HepG2 (cell line): ENCODE data around the gene PDIA6. TPM values are rescaled to one million over a fixed set of nuclear protein-coding genes. Genes with fewer than 3 reads are reported as not detected.
A peak's percentile ranks its signal among the peaks of the same experiment; 100 is the strongest.

Experiments
- ARID4A ChIP-seq: sonication (generic); formaldehyde crosslinking; IDR thresholded peaks from 2 replicates; pipeline ENCODE4 v1.5.0; 2020; ENCODE audit warnings: mild to moderate bottlenecking, missing genetic modification reagents, borderline replicate concordance
- DNMT1 ChIP-seq: sonication (generic); formaldehyde crosslinking; IDR thresholded peaks from 2 replicates; pipeline ENCODE4 v1.5.1; 2020; ENCODE audit warnings: mild to moderate bottlenecking, missing genetic modification reagents
- ETS1 ChIP-seq: sonication (generic); formaldehyde crosslinking; IDR thresholded peaks from 2 replicates; pipeline ENCODE4 v1.4.0; 2020; ENCODE audit warnings: missing genetic modification reagents
- GMEB1 ChIP-seq: sonication (generic); formaldehyde crosslinking; IDR thresholded peaks from 2 replicates; pipeline ENCODE4 v1.5.1; 2020; ENCODE audit warnings: missing genetic modification reagents, mild to moderate bottlenecking, borderline replicate concordance
- HNRNPH1 ChIP-seq: fragments of 200-400 bp; formaldehyde crosslinking; optimal IDR thresholded peaks from 2 replicates; pipeline ENCODE3; 2017; ENCODE audit warnings: mild to moderate bottlenecking, low read depth, low read length
- IRF1 ChIP-seq: sonication (generic); formaldehyde crosslinking; IDR thresholded peaks from 2 replicates; pipeline ENCODE4 v1.4.0; 2020; ENCODE audit warnings: low read depth, mild to moderate bottlenecking, missing genetic modification reagents
- KMT2A ChIP-seq: sonication (generic); formaldehyde crosslinking; IDR thresholded peaks from 2 replicates; pipeline ENCODE4 v1.4.0; 2020; ENCODE audit warnings: missing genetic modification reagents
- MXD1 ChIP-seq: sonication (generic); formaldehyde crosslinking; IDR thresholded peaks from 2 replicates; pipeline ENCODE4 v1.4.0; 2020; ENCODE audit warnings: mild to moderate bottlenecking, missing genetic modification reagents
- NFKB2 ChIP-seq: sonication (generic); formaldehyde crosslinking; IDR thresholded peaks from 2 replicates; pipeline ENCODE4 v1.4.0; 2020; ENCODE audit warnings: missing genetic modification reagents, borderline replicate concordance
- NONO ChIP-seq, 2 experiments: fragments of 450-650 bp in 1 of 2; sonication (generic) in 1 of 2; formaldehyde crosslinking in 1 of 2; IDR thresholded peaks in 1 of 2; conservative IDR thresholded peaks in 1 of 2; 2 replicates each; pipeline versions ENCODE4 v1.6.1 to v1.8.0; 2017 to 2022; ENCODE audit warnings: mild to moderate bottlenecking in 1 of 2, missing genetic modification reagents in 1 of 2, moderate library complexity in 1 of 2
- UBTF ChIP-seq: sonication (generic); formaldehyde crosslinking; IDR thresholded peaks from 2 replicates; pipeline ENCODE4 v1.4.0; 2020; ENCODE audit warnings: mild to moderate bottlenecking, missing genetic modification reagents
- ZBTB1 ChIP-seq: sonication (generic); formaldehyde crosslinking; IDR thresholded peaks from 2 replicates; pipeline ENCODE4 v1.4.0; 2020; ENCODE audit warnings: missing genetic modification reagents, borderline replicate concordance
- ZNF143 ChIP-seq: sonication (generic); formaldehyde crosslinking; IDR thresholded peaks from 2 replicates; pipeline ENCODE4 v1.4.0; 2020; ENCODE audit warnings: missing genetic modification reagents
- ZSCAN9 ChIP-seq: IDR thresholded peaks from 2 replicates; pipeline ENCODE4 v1.6.1; 2016; ENCODE audit warnings: borderline replicate concordance
- polyA plus RNA-seq, 8 experiments: library from polyadenylated mRNA; depleted of rRNA in 3 of 8; stranded (reverse) in 7 of 8; unstranded in 1 of 8; fragments of >200 nt; fragmentation: Illumina TruSeq in 4 of 8; extraction: Trizol in 4 of 8; gene quantifications; 2 replicates each; pipeline versions ENCODE4 v1.2.1 to v1.2.3, GENCODE V29; 2011 to 2016; ENCODE audit warnings: low read depth in 4 of 8, missing spikeins in 1 of 8, mixed read lengths in 1 of 8; ENCODE audit not compliant: insufficient read depth in 1 of 8
- total RNA-seq, 5 experiments: library from RNA; depleted of rRNA; stranded (reverse); fragments of >200 nt; fragmentation: Illumina TruSeq; extraction: Trizol; gene quantifications; 2 replicates each; pipeline ENCODE4 v1.2.3, GENCODE V29; 2016; ENCODE audit warnings: low read depth in 1 of 5

The PDIA6 gene
- total and polyA plus RNA-seq, 2 of the 13 experiments (the other 11 are each of a cell fraction or from before 2014, with no cell fraction given): 586 to 642 TPM

- TF ChIP-seq MXD1: peak; percentile 37; the same call in 1 of the 2 replicates
- peak; percentile 90; the same call in 1 of the 2 replicates for TF ChIP-seq ARID4A
- no peak for TF ChIP-seq NONO (IDR thresholded peaks at IDR 0.05)
- TF ChIP-seq NONO (CRISPR knock-in tag; conservative IDR thresholded peaks at IDR 0.05): peak; percentile 56
- TF ChIP-seq UBTF (CRISPR knock-in tag): peak; percentile 53
- 0 out of 2 replicates have a peak, but pooled peaks have one; percentile 25 for TF ChIP-seq IRF1 (CRISPR knock-in tag)
- TF ChIP-seq GMEB1 (CRISPR knock-in tag): peak; percentile 66
- no peak for TF ChIP-seq ZSCAN9 (CRISPR knock-in tag)
- no peak for TF ChIP-seq ZNF143
- TF ChIP-seq ZBTB1 (CRISPR knock-in tag): no peak
- peak; percentile 59; the same call in 1 of the 2 replicates for TF ChIP-seq NFKB2 (CRISPR knock-in tag)
- no peak for TF ChIP-seq HNRNPH1
- no peak for TF ChIP-seq DNMT1
- peak; percentile 63; the same call in 1 of the 2 replicates for TF ChIP-seq KMT2A (CRISPR knock-in tag)
- no peak for TF ChIP-seq ETS1 (CRISPR knock-in tag)
These were observed at the start of gene PDIA6 (continued) for GRCh38 chr2:10812362-10813162.
